Testis (tissue), 2 donors: ENCODE measurements around the gene OR6X1.

Source experiments
- CTCF ChIP-seq, 3 experiments: fragments of 450-650 bp in 2 of 3; fragments of 200-600 bp in 1 of 3; sonication (generic) in 1 of 3; IDR thresholded peaks; one replicate each; pipeline ENCODE4 v1.5.1; 2016 to 2019; ENCODE audit warnings: antibody characterized with exemption in 3 of 3, mild to moderate bottlenecking in 2 of 3, moderate library complexity in 1 of 3
- POLR2A ChIP-seq: fragments of 450-650 bp; IDR thresholded peaks from one replicate; pipeline ENCODE4 v1.6.1; 2017; ENCODE audit warnings: antibody characterized with exemption, mild to moderate bottlenecking, moderate library complexity

GRCh38 chr11:123796226-123796625, 41.9 kb upstream of the OR6X1 start:
- no peak for TF ChIP-seq CTCF (IDR thresholded peaks at IDR 0.05)
- no peak for TF ChIP-seq POLR2A
